Measurements from ENCODE around the gene UBE4B. TPM values are rescaled to one million over a fixed set of nuclear protein-coding genes. Genes with fewer than 3 reads are reported as not detected.
"Not testable (repeated sequence)": the region's sequence is repeated elsewhere in the genome, so short reads cannot be mapped to it uniquely, and the experiment has no call there.

Gene UBE4B
- total and polyA plus RNA-seq, 9 donors = 26.3 to 46.9 (median 38.9) TPM

- Histone ChIP-seq H3K36me3 (no peaks in the 10 kb centered on the region), H3K9me3 (no peaks in the 10 kb centered on the region), H3K4me1 (ENCODE audit: insufficient read depth) (peaks cover 5% of the 10 kb centered on the region), H3K27me3 (no peaks in the 10 kb centered on the region), H3K4me3 (no peak overlapping the region), H3K27ac (no peak overlapping the region)
- WGBS, 3 donors = 85 to 90% (median 85%) methylated on average over 5 of the region's 5 CpGs
- no peak for DNase-seq
- intact Hi-C loops (cut with DNase I) = no loop called here
- TF ChIP-seq POLR2A (IDR thresholded peaks at IDR 0.05) = no peak
Measured at GRCh38 chr1:9992910-9993309, 39.8 kb upstream of the UBE4B start.

GRCh38 chr1:9993561-9994075 is 39.1 kb upstream of the UBE4B start:
- Histone ChIP-seq H3K4me3 (no peak overlapping the region), H3K4me1 (ENCODE audit: insufficient read depth) (peaks cover 8% of the 10 kb centered on the region), H3K27me3 (no peaks in the 10 kb centered on the region), H3K9me3 (no peaks in the 10 kb centered on the region), H3K27ac (no peak overlapping the region), H3K36me3 (no peaks in the 10 kb centered on the region)
- 56 to 67% (median 66%) methylated on average over 7 of the region's 7 CpGs for WGBS, 3 donors
- no peak for TF ChIP-seq POLR2A (IDR thresholded peaks at IDR 0.05)
- TF ChIP-seq EP300 (IDR thresholded peaks at IDR 0.05) = no peak
- intact Hi-C loops (cut with DNase I) = no loop called here
- DNase-seq = no peak

- 7 to 11% (median 9%) methylated on average over 50 to 71 of the region's 71 CpGs for WGBS, 3 donors
- Histone ChIP-seq H3K4me1 (ENCODE audit: insufficient read depth) (peaks cover 8% of the 10 kb centered on the region), H3K4me3 (peak within 1 kb of the TSS; percentile 34), H3K9me3 (no peaks in the 10 kb centered on the region), H3K36me3 (no peaks in the 10 kb centered on the region), H3K27ac (no peak within 1 kb of the TSS), H3K27me3 (no peaks in the 10 kb centered on the region)
- TF ChIP-seq CTCF (IDR thresholded peaks at IDR 0.05) = no peak
- no peak for TF ChIP-seq POLR2A (IDR thresholded peaks at IDR 0.05)
- TF ChIP-seq EP300 (IDR thresholded peaks at IDR 0.05) = no peak
- DNase-seq = peak; percentile 8 to 40 (median 21)
- intact Hi-C loops (cut with DNase I) = no loop called here
Measured at GRCh38 chr1:9996624-9997582, 35.9 kb upstream of the UBE4B start, which contains the start of gene RBP7. RBP7 (plus strand) TSS chr1:9997228; CDS start chr1:9997259, 31 bp downstream.

- WGBS, 3 donors = 61 to 67% (median 63%) methylated on average over 8 of the region's 8 CpGs
- Histone ChIP-seq H3K9me3 (no peaks in the 10 kb centered on the region), H3K36me3 (no peaks in the 10 kb centered on the region), H3K4me3 (no peak overlapping the region), H3K27me3 (no peaks in the 10 kb centered on the region), H3K4me1 (ENCODE audit: insufficient read depth) (peaks cover 8% of the 10 kb centered on the region), H3K27ac (no peak overlapping the region)
- DNase-seq = no peak
- TF ChIP-seq CTCF (IDR thresholded peaks at IDR 0.05) (no peak), POLR2A (IDR thresholded peaks at IDR 0.05) (no peak), EP300 (IDR thresholded peaks at IDR 0.05) (no peak)
- intact Hi-C loops (cut with DNase I) = no loop called here
Measured at GRCh38 chr1:10001016-10001665, 31.6 kb upstream of the UBE4B start.

- H3K27ac ChIP-seq; H3K27me3 ChIP-seq; DNase-seq; intact Hi-C loops (cut with DNase I); H3K36me3 ChIP-seq; H3K9me3 ChIP-seq; H3K4me1 ChIP-seq (ENCODE audit: insufficient read depth); H3K4me3 ChIP-seq: not testable (repeated sequence)
- WGBS, 3 donors = 78 to 89% (median 80%) methylated on average over 8 of the region's 8 CpGs
Measured at GRCh38 chr1:10005248-10005647, 27.5 kb upstream of the UBE4B start.
